Measurements from ENCODE around the gene CABCOCO1. TPM values are rescaled to one million over a fixed set of nuclear protein-coding genes. Genes with fewer than 3 reads are reported as not detected.

The CABCOCO1 gene
- total and polyA plus RNA-seq, 2 of the 13 experiments (the other 11 are each of a cell fraction or from before 2014, with no cell fraction given): not detected

GRCh38 chr10:61618388-61618961 is 44.3 kb upstream of the CABCOCO1 start:
- no peaks in the 10 kb centered on the region for H3K36me3 ChIP-seq (replicated peaks in 1 of 2; ENCODE audit: control insufficient read depth in 1 of 2, insufficient read depth in 2 of 2, low read length in 2 of 2)
- ChIA-PET CTCF (ENCODE audit: low intra/inter-chr PET ratio, low total read pairs) (no interaction called here), POLR2A (no interaction called here)
- H3K9me3 ChIP-seq (ENCODE audit: low read length): no peaks in the 10 kb centered on the region
- H3K27me3 ChIP-seq (ENCODE audit: control insufficient read depth in 1 of 2, insufficient read depth in 2 of 2, low read length in 2 of 2): no peaks in the 10 kb centered on the region; a peak in 1 of 5 replicates
- intact Hi-C loops (cut with micrococcal nuclease; ENCODE audit: unreplicated experiment) (no loop called here), in situ Hi-C loops (cut with HindIII; ENCODE audit: extremely low pct_ligation_motif_present, low pct_unique_long_range_greater_than_20kb) (loop anchor here (25.0 kb wide), 1 partner anchor 806 kb away; no protein-coding TSS in a partner anchor)
- H2AFZ ChIP-seq (ENCODE audit: low read length): no peak overlapping the region
- no peak overlapping the region for H3K4me2 ChIP-seq (ENCODE audit: low read depth, low read length)
- H3K4me3 ChIP-seq (replicated peaks in 1 of 3; ENCODE audit: insufficient read depth in 1 of 3, low read depth in 2 of 3, low read length in 3 of 3): no peak overlapping the region
- no peaks in the 10 kb centered on the region for H4K20me1 ChIP-seq (ENCODE audit: insufficient read depth, low read length)
- ATAC-seq (no peak), FAIRE-seq (no peak), DNase-seq (ENCODE audit: low spot score) (no peak)
- H3K9ac ChIP-seq (ENCODE audit: insufficient read depth, low read depth, low read length): no peak overlapping the region
- H3K4me1 ChIP-seq (ENCODE audit: insufficient read depth, low read length): no peaks in the 10 kb centered on the region
- WGBS (ENCODE audit: low lambda C conversion rate): 0% methylated on average over 2 of the region's 2 CpGs
- BruUV-seq (replicated peaks): no TSS peak
- H3K27ac ChIP-seq (ENCODE audit: extremely low read length, insufficient read depth, low read length): no peak overlapping the region
- no peak for TF ChIP-seq ZNF142 (CRISPR knock-in tag; IDR thresholded peaks at IDR 0.05)
- no peak for TF ChIP-seq NR0B2 (CRISPR knock-in tag; IDR thresholded peaks at IDR 0.05)
- TF ChIP-seq BCL6 (CRISPR knock-in tag; IDR thresholded peaks at IDR 0.05): no peak
- no peak for TF ChIP-seq TBP (CRISPR knock-in tag; IDR thresholded peaks at IDR 0.05)
- TF ChIP-seq SIX4 (CRISPR knock-in tag; IDR thresholded peaks at IDR 0.05): no peak
- TF ChIP-seq CBX5 (CRISPR knock-in tag; IDR thresholded peaks at IDR 0.05; ENCODE audit: borderline replicate concordance): no peak
- TF ChIP-seq ZNF207 (IDR thresholded peaks at IDR 0.05; ENCODE audit: borderline replicate concordance): no peak
- H3K79me2 ChIP-seq (ENCODE audit: insufficient read depth, low read length): no peaks in the 10 kb centered on the region

Measured in HepG2 (cell line).